SK-N-MC (cell line): ENCODE data around the gene SLC44A1.

Experiments used
- EZH2 ChIP-seq: fragments of 200-600 bp; sonication (generic); IDR thresholded peaks from one replicate; pipeline ENCODE4 v1.6.1; 2017; ENCODE audit warnings: antibody characterized with exemption
- POLR2AphosphoS5 ChIP-seq: IDR thresholded peaks from 2 replicates; pipeline ENCODE4 v1.6.1; 2012; ENCODE audit warnings: mild to moderate bottlenecking, low read depth, low read length, borderline replicate concordance

DNA sequence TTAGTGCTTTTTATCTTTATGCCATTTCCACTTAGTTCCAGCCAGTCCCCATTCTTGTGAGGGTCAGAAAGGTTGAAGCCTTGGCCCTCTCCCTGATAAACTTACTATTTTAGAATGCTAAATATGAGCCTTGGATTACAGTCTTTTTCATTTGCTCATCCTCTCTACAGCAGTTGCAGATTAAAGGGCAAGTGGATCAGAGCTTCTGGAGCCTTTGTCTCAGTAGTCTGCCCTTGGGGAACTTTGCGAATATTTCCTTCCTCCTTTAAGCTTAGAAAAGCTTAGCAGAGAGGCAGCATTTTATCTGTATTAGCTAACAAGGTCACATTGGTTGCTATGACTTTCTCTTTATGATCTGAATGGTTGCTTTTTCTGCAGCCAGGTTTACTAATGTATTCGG is 214.9 kb downstream of the SLC44A1 start:
- no peak for TF ChIP-seq EZH2
- no peak for TF ChIP-seq POLR2AphosphoS5
